Loucy (cell line): ENCODE measurements around the gene MYOT.

Experiments used
- EZH2phosphoT487 ChIP-seq: fragments of 200-600 bp; IDR thresholded peaks from 2 replicates; pipeline ENCODE4 v1.6.1; 2018; ENCODE audit warnings: antibody characterized with exemption, mild to moderate bottlenecking, moderate library complexity, borderline replicate concordance
- TF ChIP-seq, protein P1 (sequence below): fragments of 200-600 bp; sonication (generic); conservative IDR thresholded peaks from 2 replicates; pipeline ENCODE4 v1.5.1; 2014; ENCODE audit warnings: mild to moderate bottlenecking, antibody characterized with exemption, low read length

- TF ChIP-seq EZH2phosphoT487: no peak
- TF ChIP-seq, protein P1, sequence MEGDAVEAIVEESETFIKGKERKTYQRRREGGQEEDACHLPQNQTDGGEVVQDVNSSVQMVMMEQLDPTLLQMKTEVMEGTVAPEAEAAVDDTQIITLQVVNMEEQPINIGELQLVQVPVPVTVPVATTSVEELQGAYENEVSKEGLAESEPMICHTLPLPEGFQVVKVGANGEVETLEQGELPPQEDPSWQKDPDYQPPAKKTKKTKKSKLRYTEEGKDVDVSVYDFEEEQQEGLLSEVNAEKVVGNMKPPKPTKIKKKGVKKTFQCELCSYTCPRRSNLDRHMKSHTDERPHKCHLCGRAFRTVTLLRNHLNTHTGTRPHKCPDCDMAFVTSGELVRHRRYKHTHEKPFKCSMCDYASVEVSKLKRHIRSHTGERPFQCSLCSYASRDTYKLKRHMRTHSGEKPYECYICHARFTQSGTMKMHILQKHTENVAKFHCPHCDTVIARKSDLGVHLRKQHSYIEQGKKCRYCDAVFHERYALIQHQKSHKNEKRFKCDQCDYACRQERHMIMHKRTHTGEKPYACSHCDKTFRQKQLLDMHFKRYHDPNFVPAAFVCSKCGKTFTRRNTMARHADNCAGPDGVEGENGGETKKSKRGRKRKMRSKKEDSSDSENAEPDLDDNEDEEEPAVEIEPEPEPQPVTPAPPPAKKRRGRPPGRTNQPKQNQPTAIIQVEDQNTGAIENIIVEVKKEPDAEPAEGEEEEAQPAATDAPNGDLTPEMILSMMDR: no peak
Observed at GRCh38 chr5:137828664-137829063, 39.0 kb upstream of the MYOT start.
